Peyer's patch (tissue), 4 donors: Measurements from ENCODE around the gene C4orf50. TPM values are rescaled to one million over a fixed set of nuclear protein-coding genes. Genes with fewer than 3 reads are reported as not detected.
"Not testable (repeated sequence)": the region's sequence is repeated elsewhere in the genome, so short reads cannot be mapped to it uniquely, and the experiment has no call there.

Experiments
- DNase-seq, 3 donors: peaks; one replicate each; pipeline ENCODE4 v3.0.0-alpha.2; 2017 to 2019
- H3K27ac ChIP-seq, 4 donors: fragments of 200-600 bp; sonication (generic); one replicate each; pipeline ENCODE4 v1.5.1; 2016 to 2019
- H3K27me3 ChIP-seq, 2 donors: fragments of 200-600 bp; sonication (generic); one replicate each; pipeline ENCODE4 v1.5.1; 2019
- H3K36me3 ChIP-seq, 3 donors: fragments of 200-600 bp; sonication (generic); one replicate each; pipeline ENCODE4 v1.5.1; 2016 to 2019
- H3K4me1 ChIP-seq, 4 donors: fragments of 200-600 bp; sonication (generic); one replicate each; pipeline ENCODE4 v1.5.1; 2016 to 2019
- H3K4me3 ChIP-seq, 4 donors: fragments of 200-600 bp; sonication (generic); 1 replicate in 3 of 4; 2 replicates in 1 of 4; pipeline ENCODE4 v1.5.1; 2016 to 2019; ENCODE audit warnings: mild to moderate bottlenecking in 1 of 4
- H3K9me3 ChIP-seq, 4 donors: fragments of 200-600 bp; sonication (generic); one replicate each; pipeline ENCODE4 v1.5.1; 2016 to 2019; ENCODE audit warnings: mild to moderate bottlenecking in 1 of 4
- CTCF ChIP-seq, 6 experiments: fragments of 450-650 bp in 4 of 6; fragments of 200-600 bp in 2 of 6; sonication (generic) in 1 of 6; IDR thresholded peaks; one replicate each; pipeline ENCODE4 v1.5.1; 2017 to 2019; ENCODE audit warnings: antibody characterized with exemption in 6 of 6, mild to moderate bottlenecking in 3 of 6, moderate library complexity in 1 of 6
- POLR2A ChIP-seq, 2 donors: fragments of 450-650 bp; IDR thresholded peaks; one replicate each; pipeline ENCODE4 v1.5.1; 2017; ENCODE audit warnings: antibody characterized with exemption in 2 of 2, mild to moderate bottlenecking in 2 of 2, moderate library complexity in 2 of 2
- total RNA-seq, 4 donors: library from RNA; depleted of rRNA; stranded (reverse); fragments of >200 nt; gene quantifications; one replicate each; pipeline ENCODE4 v1.1.0, GENCODE V29; 2016

The C4orf50 gene
- total RNA-seq, 4 donors from 2014 or later: 0.19 to 0.83 (median 0.40) TPM; not detected in 1

GRCh38 chr4:6009452-6009851 lies 8.8 kb downstream of the C4orf50 start:
- Histone ChIP-seq H3K36me3 (no peaks in the 10 kb centered on the region), H3K4me1 (no peaks in the 10 kb centered on the region), H3K27me3 (no peaks in the 10 kb centered on the region), H3K9me3 (no peaks in the 10 kb centered on the region), H3K4me3 (no peak overlapping the region), H3K27ac (no peak overlapping the region)
- TF ChIP-seq POLR2A (IDR thresholded peaks at IDR 0.05) (no peak), CTCF (IDR thresholded peaks at IDR 0.05) (no peak)
- DNase-seq: no peak

DNA sequence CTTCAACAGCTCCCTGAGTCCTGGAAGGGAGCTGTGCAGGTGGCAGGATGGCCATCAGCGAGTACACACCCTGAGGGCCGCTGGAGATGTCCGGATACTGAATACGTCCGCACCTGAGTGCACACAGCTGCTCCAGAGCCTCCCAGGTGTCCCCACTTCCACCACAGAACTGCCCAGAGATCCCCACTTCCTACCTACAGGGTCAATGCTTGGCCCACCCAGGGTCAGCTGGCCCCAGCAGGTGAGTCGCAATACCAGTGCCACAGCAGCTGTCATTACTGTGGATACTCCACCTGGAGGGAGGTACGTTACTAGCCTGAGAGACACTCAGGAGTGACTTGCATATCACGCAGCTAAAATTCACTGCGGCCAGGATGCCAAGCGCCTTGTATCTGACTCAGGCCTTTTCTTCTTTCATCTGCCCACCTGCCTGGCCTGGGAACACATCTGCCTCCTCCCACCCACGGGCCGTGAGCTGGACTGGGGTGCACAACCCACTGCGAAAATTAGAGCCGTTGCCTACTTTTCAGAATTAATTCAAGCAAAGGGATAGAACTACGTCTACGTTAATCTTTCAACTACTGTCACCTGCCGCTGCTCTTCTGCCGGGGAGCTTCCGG lies 9.4 kb downstream of the C4orf50 start:
- H3K4me3 ChIP-seq: no peak overlapping the region
- no peak overlapping the region for H3K27ac ChIP-seq
- H3K9me3 ChIP-seq: no peaks in the 10 kb centered on the region
- DNase-seq: no peak
- TF ChIP-seq CTCF (IDR thresholded peaks at IDR 0.05) (no peak), POLR2A (IDR thresholded peaks at IDR 0.05) (no peak)
- no peaks in the 10 kb centered on the region for H3K36me3 ChIP-seq
- H3K4me1 ChIP-seq: no peaks in the 10 kb centered on the region
- H3K27me3 ChIP-seq: no peaks in the 10 kb centered on the region

DNA sequence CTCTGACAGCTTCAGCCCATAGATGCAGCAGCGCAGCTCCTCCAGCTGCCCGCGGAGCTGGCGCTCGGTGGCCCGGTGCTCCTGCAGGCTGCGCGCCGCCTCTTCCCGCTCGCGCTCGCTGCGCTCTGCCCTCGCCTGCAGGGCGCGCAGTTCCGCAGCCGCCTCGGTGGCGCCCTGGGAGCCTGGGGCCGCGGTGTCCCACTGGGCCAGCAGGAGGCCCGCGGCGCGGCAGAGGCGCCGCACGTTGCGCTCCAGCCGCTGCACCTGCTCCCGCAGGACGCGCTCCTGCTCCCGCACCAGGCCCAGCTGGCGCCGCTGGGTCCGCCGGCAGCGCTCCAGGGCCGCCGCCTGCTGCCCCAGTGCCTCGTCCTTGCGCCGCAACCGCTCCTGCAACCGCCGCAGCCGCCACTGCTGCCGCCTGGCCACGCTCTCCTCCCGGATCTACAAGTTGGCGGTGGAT lies 10.1 kb downstream of the C4orf50 start:
- TF ChIP-seq CTCF (IDR thresholded peaks at IDR 0.05): no peak
- no peak for TF ChIP-seq POLR2A (IDR thresholded peaks at IDR 0.05)
- DNase-seq: no peak
- no peaks in the 10 kb centered on the region for H3K36me3 ChIP-seq
- no peaks in the 10 kb centered on the region for H3K9me3 ChIP-seq
- no peak overlapping the region for H3K4me3 ChIP-seq
- H3K27me3 ChIP-seq: no peaks in the 10 kb centered on the region
- H3K4me1 ChIP-seq: no peaks in the 10 kb centered on the region
- H3K27ac ChIP-seq: no peak overlapping the region

- TF ChIP-seq POLR2A (IDR thresholded peaks at IDR 0.05): no peak
- Histone ChIP-seq H3K4me1 (no peaks in the 10 kb centered on the region), H3K36me3 (no peaks in the 10 kb centered on the region), H3K9me3 (no peaks in the 10 kb centered on the region), H3K4me3 (no peak overlapping the region), H3K27me3 (no peaks in the 10 kb centered on the region), H3K27ac (no peak overlapping the region)
- DNase-seq: no peak
These were observed 13.1 kb downstream of the C4orf50 start for GRCh38 chr4:6005175-6005574.

- not testable (repeated sequence) for H3K9me3 ChIP-seq, DNase-seq
These were observed 14.7 kb downstream of the C4orf50 start for GRCh38 chr4:6003485-6003884.

GRCh38 chr4:6002926-6003325 lies 15.3 kb downstream of the C4orf50 start:
- TF ChIP-seq CTCF (IDR thresholded peaks at IDR 0.05): no peak
- no peak for TF ChIP-seq POLR2A (IDR thresholded peaks at IDR 0.05)
- peak in 1 of 3 donors; percentile 4 for DNase-seq
- Histone ChIP-seq H3K9me3 (no peaks in the 10 kb centered on the region), H3K4me3 (no peak overlapping the region), H3K4me1 (no peaks in the 10 kb centered on the region), H3K27ac (no peak overlapping the region), H3K36me3 (no peaks in the 10 kb centered on the region), H3K27me3 (no peaks in the 10 kb centered on the region)

More at GRCh38 chr4:6003485-6003884, 14.7 kb downstream of the C4orf50 start:
- H3K4me1 ChIP-seq, H3K36me3 ChIP-seq, H3K27ac ChIP-seq, H3K4me3 ChIP-seq, H3K27me3 ChIP-seq: not testable (repeated sequence)

DNA sequence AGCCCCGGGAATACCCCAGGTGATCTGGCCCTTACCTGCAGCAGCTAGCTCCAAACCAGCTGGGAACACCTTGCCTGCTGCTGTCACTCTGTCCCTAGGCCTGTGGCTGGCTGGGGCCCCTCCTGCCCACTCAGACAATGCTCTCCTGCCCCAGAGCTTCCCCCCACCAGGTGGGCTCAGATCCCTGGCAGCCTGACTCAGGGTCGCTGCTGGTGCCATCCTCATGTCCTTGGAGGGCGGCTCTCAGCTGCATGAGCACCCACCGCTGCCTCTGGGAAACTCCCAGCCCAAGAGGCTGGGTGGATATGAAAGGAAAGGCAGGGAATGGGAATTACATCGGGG lies 15.8 kb downstream of the C4orf50 start:
- Histone ChIP-seq H3K9me3 (no peaks in the 10 kb centered on the region), H3K36me3 (no peaks in the 10 kb centered on the region), H3K4me3 (no peak overlapping the region), H3K4me1 (no peaks in the 10 kb centered on the region), H3K27me3 (no peaks in the 10 kb centered on the region), H3K27ac (no peak overlapping the region)
- peak in 1 of 3 donors; percentile 21 for DNase-seq
- TF ChIP-seq CTCF (IDR thresholded peaks at IDR 0.05): no peak
- TF ChIP-seq POLR2A (IDR thresholded peaks at IDR 0.05): no peak
